K562 (cell line): Measurements from ENCODE around the gene HPN. TPM values are rescaled to one million over a fixed set of nuclear protein-coding genes. Genes with fewer than 3 reads are reported as not detected.

Experiments
- ATF7 ChIP-seq: fragments of 450-650 bp; IDR thresholded peaks from 2 replicates; pipeline ENCODE4 v1.7.1; 2014; ENCODE audit warnings: mild to moderate bottlenecking, moderate library complexity
- CBX1 ChIP-seq: sonication (generic); IDR thresholded peaks from 2 replicates; pipeline ENCODE4 v1.6.1; 2016; ENCODE audit warnings: antibody characterized with exemption, low read depth, mild to moderate bottlenecking
- CXXC5 ChIP-seq: fragments of 250-450 bp; sonication (Bioruptor Pico); IDR thresholded peaks from 2 replicates; pipeline ENCODE4 v1.8.0; 2022; ENCODE audit warnings: inconsistent platforms, mild to moderate bottlenecking, moderate library complexity
- ELF4 ChIP-seq: fragments of 450-650 bp; formaldehyde crosslinking; IDR thresholded peaks from 2 replicates; pipeline ENCODE4 v1.4.0; 2022; ENCODE audit warnings: missing genetic modification characterization
- GATAD2A ChIP-seq: fragments of 450-650 bp; IDR thresholded peaks from 2 replicates; pipeline ENCODE4 v1.6.1; 2017
- HMG20B ChIP-seq: fragments of 250-450 bp; sonication (Bioruptor Pico); IDR thresholded peaks from 2 replicates; pipeline ENCODE4 v1.5.0; 2021; ENCODE audit warnings: mild to moderate bottlenecking
- HNRNPK ChIP-seq: fragments of 200-400 bp; formaldehyde crosslinking; IDR thresholded peaks from one replicate; pipeline ENCODE4 v1.6.1; 2018; ENCODE audit warnings: mild to moderate bottlenecking, low read depth, low read length; ENCODE audit not compliant: poor library complexity, severe bottlenecking
- IRF2 ChIP-seq: sonication (generic); formaldehyde crosslinking; IDR thresholded peaks from 2 replicates; pipeline ENCODE4 v1.8.1; 2022; ENCODE audit warnings: mild to moderate bottlenecking, missing genetic modification reagents
- LCOR ChIP-seq: sonication (generic); formaldehyde crosslinking; IDR thresholded peaks from 2 replicates; pipeline ENCODE4 v1.8.0; 2022; ENCODE audit warnings: mild to moderate bottlenecking, missing genetic modification reagents
- MEF2A ChIP-seq: IDR thresholded peaks from 2 replicates; pipeline ENCODE4 v1.6.1; 2011; ENCODE audit warnings: low read depth, mild to moderate bottlenecking, low read length, moderate library complexity; ENCODE audit not compliant: control insufficient read depth
- MEIS2 ChIP-seq: fragments of 450-650 bp; IDR thresholded peaks from 2 replicates; pipeline ENCODE4 v1.6.1; 2014; ENCODE audit warnings: mild to moderate bottlenecking; ENCODE audit not compliant: partially characterized antibody
- NR2F6 ChIP-seq: fragments of 450-650 bp; formaldehyde crosslinking; IDR thresholded peaks from 2 replicates; pipeline ENCODE4 v1.4.0; 2020; ENCODE audit warnings: mild to moderate bottlenecking
- NUFIP1 ChIP-seq: fragments of 450-650 bp; IDR thresholded peaks from 2 replicates; pipeline ENCODE4 v1.6.1; 2018; ENCODE audit not compliant: partially characterized antibody
- ZC3H11A ChIP-seq: IDR thresholded peaks from 2 replicates; pipeline ENCODE4 v1.6.1; 2012; ENCODE audit warnings: low read depth, low read length, improper control_type of control experiment
- ZKSCAN1 ChIP-seq: fragments of 150-350 bp; IDR thresholded peaks from 2 replicates; pipeline ENCODE4 v1.6.1; 2016; ENCODE audit warnings: low read depth, low read length
- ZNF764 ChIP-seq: fragments of 250-450 bp; sonication (Bioruptor Pico); IDR thresholded peaks from 2 replicates; pipeline ENCODE4 v1.4.0; 2020; ENCODE audit warnings: low read depth, mild to moderate bottlenecking, moderate library complexity
- polyA plus RNA-seq, 8 experiments: library from polyadenylated mRNA; depleted of rRNA in 4 of 8; stranded (reverse) in 5 of 8; unstranded in 3 of 8; fragments of >200 nt; fragmentation: Nextera tagmentation in 2 of 8; fragmentation: Illumina TruSeq in 1 of 8; extraction: Ambion mirVana in 2 of 8; extraction: Trizol in 1 of 8; gene quantifications; 2 replicates each; pipeline versions ENCODE4 v1.2.1 to v1.2.3, GENCODE V29; 2011 to 2014; ENCODE audit warnings: inconsistent platforms in 1 of 8, missing spikeins in 1 of 8
- total RNA-seq, 7 experiments: library from RNA; depleted of rRNA in 6 of 7; stranded (reverse); fragments of >200 nt in 6 of 7; fragmentation: Illumina TruSeq in 2 of 7; extraction: Trizol in 2 of 7; gene quantifications; 2 replicates each; pipeline versions ENCODE4 v1.2.1 to v1.2.3, GENCODE V29; 2011 to 2021; ENCODE audit warnings: low replicate concordance in 1 of 7
- TF ChIP-seq, protein P1 (sequence below): fragments of 200-600 bp; sonication (generic); IDR thresholded peaks from one replicate; pipeline ENCODE4 v1.6.1; 2012; ENCODE audit warnings: mild to moderate bottlenecking, low read depth, low read length, inconsistent platforms
- TF ChIP-seq, protein P2 (sequence below): sonication (generic); IDR thresholded peaks from 2 replicates; pipeline ENCODE4 v1.6.1; 2016

Gene HPN
- total and polyA plus RNA-seq, 9 of the 15 experiments (the other 6 are each of a cell fraction or from before 2014, with no cell fraction given), result 0.10 to 0.20 TPM; not detected in 7

DNA sequence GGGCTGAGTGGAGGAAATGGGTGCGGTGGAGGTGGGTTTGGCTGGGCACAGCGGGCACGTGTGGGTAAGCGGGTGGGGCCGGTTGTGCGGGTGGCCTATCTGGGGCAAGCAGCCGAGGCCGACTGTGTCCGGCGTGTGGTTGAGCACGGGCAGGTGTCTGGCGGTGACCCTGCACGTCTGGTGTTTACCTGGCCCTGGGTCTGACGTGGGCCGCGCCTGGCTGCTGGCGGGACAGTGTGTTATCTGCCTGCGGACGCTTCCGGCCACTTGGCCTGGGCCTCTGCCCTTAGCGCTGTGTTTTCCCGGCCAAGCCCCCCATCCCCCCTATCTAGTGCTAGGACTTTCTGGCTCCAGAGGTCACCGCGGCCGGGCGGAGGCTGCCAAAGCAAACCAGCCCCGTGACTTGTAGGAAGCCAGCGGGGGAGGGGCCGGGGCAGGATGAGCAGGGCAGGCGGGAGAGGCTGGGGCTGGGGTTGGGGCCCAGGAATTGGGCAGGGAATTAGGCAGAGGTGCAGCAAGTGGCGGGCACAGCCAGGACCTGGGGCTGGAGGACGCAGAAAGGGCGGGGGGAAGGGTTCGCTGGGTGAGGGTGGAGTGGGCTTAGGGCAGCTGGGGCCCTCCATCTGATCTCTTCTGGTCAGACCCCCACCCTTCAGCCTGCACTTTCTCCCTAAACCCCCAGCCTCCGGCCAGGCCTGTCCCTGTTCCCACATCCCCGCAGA is 534 bp upstream of the HPN start (continued):
- TF ChIP-seq, protein P1, sequence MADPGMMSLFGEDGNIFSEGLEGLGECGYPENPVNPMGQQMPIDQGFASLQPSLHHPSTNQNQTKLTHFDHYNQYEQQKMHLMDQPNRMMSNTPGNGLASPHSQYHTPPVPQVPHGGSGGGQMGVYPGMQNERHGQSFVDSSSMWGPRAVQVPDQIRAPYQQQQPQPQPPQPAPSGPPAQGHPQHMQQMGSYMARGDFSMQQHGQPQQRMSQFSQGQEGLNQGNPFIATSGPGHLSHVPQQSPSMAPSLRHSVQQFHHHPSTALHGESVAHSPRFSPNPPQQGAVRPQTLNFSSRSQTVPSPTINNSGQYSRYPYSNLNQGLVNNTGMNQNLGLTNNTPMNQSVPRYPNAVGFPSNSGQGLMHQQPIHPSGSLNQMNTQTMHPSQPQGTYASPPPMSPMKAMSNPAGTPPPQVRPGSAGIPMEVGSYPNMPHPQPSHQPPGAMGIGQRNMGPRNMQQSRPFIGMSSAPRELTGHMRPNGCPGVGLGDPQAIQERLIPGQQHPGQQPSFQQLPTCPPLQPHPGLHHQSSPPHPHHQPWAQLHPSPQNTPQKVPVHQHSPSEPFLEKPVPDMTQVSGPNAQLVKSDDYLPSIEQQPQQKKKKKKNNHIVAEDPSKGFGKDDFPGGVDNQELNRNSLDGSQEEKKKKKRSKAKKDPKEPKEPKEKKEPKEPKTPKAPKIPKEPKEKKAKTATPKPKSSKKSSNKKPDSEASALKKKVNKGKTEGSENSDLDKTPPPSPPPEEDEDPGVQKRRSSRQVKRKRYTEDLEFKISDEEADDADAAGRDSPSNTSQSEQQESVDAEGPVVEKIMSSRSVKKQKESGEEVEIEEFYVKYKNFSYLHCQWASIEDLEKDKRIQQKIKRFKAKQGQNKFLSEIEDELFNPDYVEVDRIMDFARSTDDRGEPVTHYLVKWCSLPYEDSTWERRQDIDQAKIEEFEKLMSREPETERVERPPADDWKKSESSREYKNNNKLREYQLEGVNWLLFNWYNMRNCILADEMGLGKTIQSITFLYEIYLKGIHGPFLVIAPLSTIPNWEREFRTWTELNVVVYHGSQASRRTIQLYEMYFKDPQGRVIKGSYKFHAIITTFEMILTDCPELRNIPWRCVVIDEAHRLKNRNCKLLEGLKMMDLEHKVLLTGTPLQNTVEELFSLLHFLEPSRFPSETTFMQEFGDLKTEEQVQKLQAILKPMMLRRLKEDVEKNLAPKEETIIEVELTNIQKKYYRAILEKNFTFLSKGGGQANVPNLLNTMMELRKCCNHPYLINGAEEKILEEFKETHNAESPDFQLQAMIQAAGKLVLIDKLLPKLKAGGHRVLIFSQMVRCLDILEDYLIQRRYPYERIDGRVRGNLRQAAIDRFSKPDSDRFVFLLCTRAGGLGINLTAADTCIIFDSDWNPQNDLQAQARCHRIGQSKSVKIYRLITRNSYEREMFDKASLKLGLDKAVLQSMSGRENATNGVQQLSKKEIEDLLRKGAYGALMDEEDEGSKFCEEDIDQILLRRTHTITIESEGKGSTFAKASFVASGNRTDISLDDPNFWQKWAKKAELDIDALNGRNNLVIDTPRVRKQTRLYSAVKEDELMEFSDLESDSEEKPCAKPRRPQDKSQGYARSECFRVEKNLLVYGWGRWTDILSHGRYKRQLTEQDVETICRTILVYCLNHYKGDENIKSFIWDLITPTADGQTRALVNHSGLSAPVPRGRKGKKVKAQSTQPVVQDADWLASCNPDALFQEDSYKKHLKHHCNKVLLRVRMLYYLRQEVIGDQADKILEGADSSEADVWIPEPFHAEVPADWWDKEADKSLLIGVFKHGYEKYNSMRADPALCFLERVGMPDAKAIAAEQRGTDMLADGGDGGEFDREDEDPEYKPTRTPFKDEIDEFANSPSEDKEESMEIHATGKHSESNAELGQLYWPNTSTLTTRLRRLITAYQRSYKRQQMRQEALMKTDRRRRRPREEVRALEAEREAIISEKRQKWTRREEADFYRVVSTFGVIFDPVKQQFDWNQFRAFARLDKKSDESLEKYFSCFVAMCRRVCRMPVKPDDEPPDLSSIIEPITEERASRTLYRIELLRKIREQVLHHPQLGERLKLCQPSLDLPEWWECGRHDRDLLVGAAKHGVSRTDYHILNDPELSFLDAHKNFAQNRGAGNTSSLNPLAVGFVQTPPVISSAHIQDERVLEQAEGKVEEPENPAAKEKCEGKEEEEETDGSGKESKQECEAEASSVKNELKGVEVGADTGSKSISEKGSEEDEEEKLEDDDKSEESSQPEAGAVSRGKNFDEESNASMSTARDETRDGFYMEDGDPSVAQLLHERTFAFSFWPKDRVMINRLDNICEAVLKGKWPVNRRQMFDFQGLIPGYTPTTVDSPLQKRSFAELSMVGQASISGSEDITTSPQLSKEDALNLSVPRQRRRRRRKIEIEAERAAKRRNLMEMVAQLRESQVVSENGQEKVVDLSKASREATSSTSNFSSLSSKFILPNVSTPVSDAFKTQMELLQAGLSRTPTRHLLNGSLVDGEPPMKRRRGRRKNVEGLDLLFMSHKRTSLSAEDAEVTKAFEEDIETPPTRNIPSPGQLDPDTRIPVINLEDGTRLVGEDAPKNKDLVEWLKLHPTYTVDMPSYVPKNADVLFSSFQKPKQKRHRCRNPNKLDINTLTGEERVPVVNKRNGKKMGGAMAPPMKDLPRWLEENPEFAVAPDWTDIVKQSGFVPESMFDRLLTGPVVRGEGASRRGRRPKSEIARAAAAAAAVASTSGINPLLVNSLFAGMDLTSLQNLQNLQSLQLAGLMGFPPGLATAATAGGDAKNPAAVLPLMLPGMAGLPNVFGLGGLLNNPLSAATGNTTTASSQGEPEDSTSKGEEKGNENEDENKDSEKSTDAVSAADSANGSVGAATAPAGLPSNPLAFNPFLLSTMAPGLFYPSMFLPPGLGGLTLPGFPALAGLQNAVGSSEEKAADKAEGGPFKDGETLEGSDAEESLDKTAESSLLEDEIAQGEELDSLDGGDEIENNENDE, result no peak
- TF ChIP-seq MEIS2, result no peak
- TF ChIP-seq NR2F6 (CRISPR knock-in tag), result no peak
- TF ChIP-seq ZKSCAN1, result no peak
- TF ChIP-seq HMG20B, result no peak
- TF ChIP-seq ZNF764 (CRISPR knock-in tag), result no peak
- no peak for TF ChIP-seq NUFIP1
- peak; percentile 96 for TF ChIP-seq CXXC5 (CRISPR knock-in tag)
- TF ChIP-seq GATAD2A, result peak; percentile 63; the same call in 1 of the 2 replicates
- TF ChIP-seq, protein P2, sequence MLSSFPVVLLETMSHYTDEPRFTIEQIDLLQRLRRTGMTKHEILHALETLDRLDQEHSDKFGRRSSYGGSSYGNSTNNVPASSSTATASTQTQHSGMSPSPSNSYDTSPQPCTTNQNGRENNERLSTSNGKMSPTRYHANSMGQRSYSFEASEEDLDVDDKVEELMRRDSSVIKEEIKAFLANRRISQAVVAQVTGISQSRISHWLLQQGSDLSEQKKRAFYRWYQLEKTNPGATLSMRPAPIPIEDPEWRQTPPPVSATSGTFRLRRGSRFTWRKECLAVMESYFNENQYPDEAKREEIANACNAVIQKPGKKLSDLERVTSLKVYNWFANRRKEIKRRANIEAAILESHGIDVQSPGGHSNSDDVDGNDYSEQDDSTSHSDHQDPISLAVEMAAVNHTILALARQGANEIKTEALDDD, result no peak
- TF ChIP-seq ELF4 (CRISPR knock-in tag), result no peak
- no peak for TF ChIP-seq MEF2A
- TF ChIP-seq ZC3H11A, result no peak
- TF ChIP-seq IRF2 (CRISPR knock-in tag), result no peak
- 0 out of 2 replicates have a peak, but pooled peaks have one; percentile 80 for TF ChIP-seq LCOR (CRISPR knock-in tag)
- 0 out of 2 replicates have a peak, but pooled peaks have one; percentile 49 for TF ChIP-seq CBX1
- no peak for TF ChIP-seq HNRNPK
- TF ChIP-seq ATF7, result peak; percentile 85
